ENCODE measurements around the gene TMEM86A. TPM values are rescaled to one million over a fixed set of nuclear protein-coding genes. Genes with fewer than 3 reads are reported as not detected.

Gene TMEM86A
- total RNA-seq, 1 experiment from 2014 or later, result 5.4 TPM

GRCh38 chr11:18727479-18728236 lies 29.1 kb downstream of the TMEM86A start:
- Histone ChIP-seq H3K4me1 (peaks cover 34% of the 10 kb centered on the region), H3K27ac (no peak overlapping the region), H3K36me3 (no peaks in the 10 kb centered on the region), H3K9me3 (replicated peaks) (no peaks in the 10 kb centered on the region), H3K27me3 (no peaks in the 10 kb centered on the region), H3K4me3 (no peak overlapping the region)
- peak; percentile 74 to 90 for DNase-seq

DNA sequence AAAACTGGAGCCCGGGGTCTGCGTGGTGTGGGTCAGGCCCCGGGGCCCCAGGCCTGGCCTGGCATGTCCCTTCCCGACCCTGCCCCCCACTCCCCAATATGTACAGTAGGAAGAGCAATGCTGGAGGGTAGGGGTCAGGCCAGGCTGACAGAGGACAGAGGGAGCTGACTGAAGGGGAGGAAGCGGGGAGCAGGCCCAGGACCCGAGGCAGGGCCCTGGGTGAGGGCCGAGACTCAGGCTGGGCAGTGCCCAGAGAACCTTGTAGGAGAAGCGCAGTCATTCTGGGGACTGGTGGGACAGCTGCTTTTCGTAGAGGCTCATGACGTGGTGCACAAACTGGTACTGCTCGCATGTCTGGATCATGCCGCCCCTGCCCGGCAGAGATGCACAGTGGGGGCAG lies 30.1 kb downstream of the TMEM86A start:
- Histone ChIP-seq H3K27ac (no peak overlapping the region), H3K27me3 (no peaks in the 10 kb centered on the region; the same call in 1 of the 2 replicates), H3K36me3 (no peaks in the 10 kb centered on the region), H3K4me3 (no peak overlapping the region), H3K4me1 (peaks cover 26% of the 10 kb centered on the region), H3K9me3 (replicated peaks) (no peaks in the 10 kb centered on the region)
- no peak for DNase-seq

- Histone ChIP-seq H3K9me3 (replicated peaks) (no peaks in the 10 kb centered on the region), H3K36me3 (no peaks in the 10 kb centered on the region), H3K27ac (no peak overlapping the region), H3K27me3 (no peaks in the 10 kb centered on the region; the same call in 1 of the 2 replicates), H3K4me1 (peaks cover 24% of the 10 kb centered on the region), H3K4me3 (no peak overlapping the region)
- no peak for DNase-seq
Measured at GRCh38 chr11:18729426-18729825, 30.8 kb downstream of the TMEM86A start.

DNA sequence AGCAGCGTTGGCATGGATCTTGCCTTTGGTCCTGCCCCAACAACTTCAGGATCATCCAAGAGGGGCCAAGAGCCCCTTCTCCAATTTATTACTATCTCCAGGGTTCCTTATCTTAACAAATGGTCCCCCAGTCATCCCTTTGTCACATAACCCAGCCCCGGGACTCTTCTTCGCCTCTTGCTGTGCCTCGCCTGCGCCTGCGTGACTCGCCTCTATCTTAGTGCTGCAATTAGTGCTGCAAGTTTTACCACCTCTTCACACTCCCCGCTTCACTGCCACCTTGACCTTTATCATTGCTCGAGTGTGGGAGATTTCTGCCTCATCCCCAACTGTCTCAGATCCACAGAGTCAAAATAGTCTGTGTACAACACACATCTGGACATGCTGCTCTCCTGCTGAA lies 31.4 kb downstream of the TMEM86A start:
- Histone ChIP-seq H3K9me3 (replicated peaks) (no peaks in the 10 kb centered on the region), H3K4me3 (no peak overlapping the region), H3K36me3 (no peaks in the 10 kb centered on the region), H3K27ac (no peak overlapping the region), H3K27me3 (no peaks in the 10 kb centered on the region; the same call in 1 of the 2 replicates), H3K4me1 (peaks cover 24% of the 10 kb centered on the region)
- DNase-seq, result no peak

DNA sequence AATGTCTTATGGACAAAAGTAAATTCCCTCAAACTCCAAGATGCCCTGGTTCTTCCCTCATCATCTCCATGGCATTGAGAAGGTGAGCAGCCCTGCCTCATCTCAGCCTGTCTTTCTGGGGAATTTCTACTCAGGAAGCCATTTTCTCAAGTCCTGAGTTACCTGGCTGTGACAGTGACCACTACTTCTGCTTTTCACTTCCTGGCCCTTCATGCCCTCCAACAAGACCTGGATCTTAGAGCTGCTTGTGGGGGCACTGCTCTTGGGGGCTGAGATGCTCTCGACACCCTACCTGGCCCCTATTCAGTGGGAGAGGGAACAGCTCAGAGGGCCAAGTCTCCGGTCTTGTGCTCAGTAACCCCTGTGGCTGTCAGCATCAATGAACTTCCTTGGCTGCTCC lies 32.9 kb downstream of the TMEM86A start:
- Histone ChIP-seq H3K9me3 (replicated peaks) (no peaks in the 10 kb centered on the region), H3K4me1 (peaks cover 15% of the 10 kb centered on the region), H3K36me3 (no peaks in the 10 kb centered on the region), H3K4me3 (no peak overlapping the region), H3K27me3 (no peaks in the 10 kb centered on the region; the same call in 1 of the 2 replicates), H3K27ac (no peak overlapping the region)
- no peak for DNase-seq

- Histone ChIP-seq H3K4me1 (peaks cover 8% of the 10 kb centered on the region), H3K27ac (no peak overlapping the region), H3K4me3 (no peak overlapping the region), H3K36me3 (no peaks in the 10 kb centered on the region), H3K27me3 (no peaks in the 10 kb centered on the region; the same call in 1 of the 2 replicates), H3K9me3 (replicated peaks) (no peaks in the 10 kb centered on the region)
- peak; percentile 39 to 83 for DNase-seq
Measured at GRCh38 chr11:18731949-18732821, 33.6 kb downstream of the TMEM86A start.

DNA sequence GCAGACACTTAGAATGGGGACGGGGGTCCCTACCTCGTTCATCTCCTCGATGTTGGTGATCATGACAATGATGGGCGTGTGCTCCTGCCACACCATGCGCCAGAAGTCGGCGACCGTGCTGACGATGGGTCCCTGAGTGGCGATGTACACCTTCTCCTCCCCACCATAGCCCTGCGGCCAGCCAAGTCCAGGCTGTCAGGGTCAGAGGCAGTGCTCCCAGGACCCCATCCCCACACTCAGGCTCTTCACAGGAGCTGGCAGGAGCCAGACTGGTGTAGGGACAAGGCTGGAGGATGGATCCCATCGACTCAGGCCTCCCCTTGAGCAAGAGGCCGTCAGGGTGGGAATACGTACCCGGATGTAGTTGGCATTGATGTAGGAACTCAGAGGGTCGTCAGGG lies 34.6 kb downstream of the TMEM86A start:
- no peaks in the 10 kb centered on the region for H3K36me3 ChIP-seq
- no peak overlapping the region for H3K4me3 ChIP-seq
- H3K9me3 ChIP-seq (replicated peaks), result no peaks in the 10 kb centered on the region
- DNase-seq, result no peak
- H3K27me3 ChIP-seq, result no peaks in the 10 kb centered on the region; the same call in 1 of the 2 replicates
- H3K4me1 ChIP-seq, result no peaks in the 10 kb centered on the region
- H3K27ac ChIP-seq, result no peak overlapping the region

- no peak for DNase-seq
- no peaks in the 10 kb centered on the region for H3K9me3 ChIP-seq (replicated peaks)
- H3K36me3 ChIP-seq, result no peaks in the 10 kb centered on the region
- no peak overlapping the region for H3K27ac ChIP-seq
- H3K4me3 ChIP-seq, result no peak overlapping the region
- H3K27me3 ChIP-seq, result peaks cover 3% of the 10 kb centered on the region; the same call in 1 of the 2 replicates
- no peaks in the 10 kb centered on the region for H3K4me1 ChIP-seq
Measured at GRCh38 chr11:18736590-18737148, 38.1 kb downstream of the TMEM86A start.

- DNase-seq, result no peak
Measured at GRCh38 chr11:18737642-18738041, 39.1 kb downstream of the TMEM86A start.

GRCh38 chr11:18739685-18740084 lies 41.1 kb downstream of the TMEM86A start:
- no peaks in the 10 kb centered on the region for H3K4me1 ChIP-seq
- no peaks in the 10 kb centered on the region for H3K36me3 ChIP-seq
- no peak overlapping the region for H3K27ac ChIP-seq
- peaks cover 17% of the 10 kb centered on the region for H3K27me3 ChIP-seq
- H3K9me3 ChIP-seq (replicated peaks), result no peaks in the 10 kb centered on the region
- no peak for DNase-seq
- no peak overlapping the region for H3K4me3 ChIP-seq

More at GRCh38 chr11:18737642-18738041, 39.1 kb downstream of the TMEM86A start:
- H3K36me3 ChIP-seq, result no peaks in the 10 kb centered on the region
- H3K27me3 ChIP-seq, result peaks cover 6% of the 10 kb centered on the region; the same call in 1 of the 2 replicates
- no peak overlapping the region for H3K4me3 ChIP-seq
- no peaks in the 10 kb centered on the region for H3K4me1 ChIP-seq
- H3K9me3 ChIP-seq (replicated peaks), result no peaks in the 10 kb centered on the region
- no peak overlapping the region for H3K27ac ChIP-seq

DNA sequence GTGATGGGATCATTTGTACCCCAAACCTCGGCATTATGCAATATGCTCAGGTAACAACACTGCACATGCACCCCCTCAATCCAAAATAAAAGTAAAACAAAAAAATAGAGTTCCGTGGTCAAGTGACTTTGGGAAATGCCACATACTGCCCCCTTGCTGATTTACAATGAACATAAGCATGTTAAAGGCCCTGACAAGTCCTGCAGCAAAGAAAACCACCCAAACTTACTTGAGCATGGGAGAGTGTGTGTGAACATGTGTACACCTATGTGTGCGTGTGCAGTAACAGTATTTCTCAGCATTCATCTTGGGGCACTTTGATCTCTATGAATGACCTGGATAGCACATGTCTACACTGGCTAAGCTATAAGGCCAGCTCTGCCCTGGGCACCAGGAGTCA lies 43.2 kb downstream of the TMEM86A start:
- H3K9me3 ChIP-seq (replicated peaks), result no peaks in the 10 kb centered on the region
- peaks cover 25% of the 10 kb centered on the region for H3K27me3 ChIP-seq
- no peaks in the 10 kb centered on the region for H3K4me1 ChIP-seq
- H3K4me3 ChIP-seq, result no peak overlapping the region
- no peak overlapping the region for H3K27ac ChIP-seq
- H3K36me3 ChIP-seq, result no peaks in the 10 kb centered on the region
- no peak for DNase-seq

DNA sequence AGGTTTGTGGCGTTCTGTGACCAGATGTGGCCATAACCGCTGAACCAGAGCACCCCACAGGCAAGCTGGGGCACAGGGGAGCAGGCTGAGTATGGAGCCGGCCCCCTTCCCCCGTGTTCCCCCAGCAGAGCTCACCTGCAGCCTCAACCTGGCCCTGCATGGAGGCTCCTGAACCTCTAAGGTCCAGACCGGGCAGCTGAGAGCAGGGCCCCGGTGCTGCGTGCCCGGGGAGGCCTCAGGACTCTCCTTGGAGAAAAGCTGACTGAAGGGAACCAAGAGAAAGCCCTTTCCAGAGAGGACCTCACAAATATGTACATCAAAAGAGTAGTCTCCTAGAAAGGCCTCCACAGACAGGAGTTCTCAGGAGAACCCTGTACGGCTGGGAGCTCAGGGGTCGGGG lies 44.8 kb downstream of the TMEM86A start:
- no peaks in the 10 kb centered on the region for H3K36me3 ChIP-seq
- no peak overlapping the region for H3K4me3 ChIP-seq
- no peak for DNase-seq
- no peak overlapping the region for H3K27ac ChIP-seq
- H3K9me3 ChIP-seq (replicated peaks), result no peaks in the 10 kb centered on the region
- H3K4me1 ChIP-seq, result no peaks in the 10 kb centered on the region
- peaks cover 25% of the 10 kb centered on the region for H3K27me3 ChIP-seq

DNA sequence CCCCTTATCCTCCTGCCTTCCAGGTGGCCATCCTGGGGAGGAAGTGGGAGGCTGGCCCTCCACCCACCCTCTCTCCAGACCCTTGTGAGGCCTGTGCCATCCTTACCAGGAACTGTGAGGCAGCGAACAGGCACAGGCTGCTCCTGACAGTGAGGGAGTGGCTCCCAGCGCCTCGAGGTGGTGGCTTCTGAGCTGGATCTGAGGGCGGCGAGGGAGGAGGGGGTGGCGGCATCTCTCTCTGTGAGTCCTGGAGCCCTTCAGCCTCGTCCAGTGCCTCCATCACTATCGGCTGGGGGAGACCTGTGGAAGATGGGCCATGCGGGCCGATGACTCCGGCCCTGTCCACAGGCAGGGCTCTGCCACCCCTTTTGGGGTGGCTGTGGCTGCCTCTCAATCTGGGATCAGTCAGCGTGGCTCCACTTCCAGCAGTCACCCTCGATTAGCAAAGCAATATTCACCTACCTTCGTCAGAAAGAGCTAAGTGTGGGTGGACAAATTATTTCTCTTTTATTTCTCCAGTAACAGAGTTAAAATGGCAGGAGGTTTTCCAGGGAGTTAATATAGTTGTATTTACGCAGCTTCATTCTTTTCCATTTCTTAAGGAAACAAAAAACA lies 45.4 kb downstream of the TMEM86A start:
- Histone ChIP-seq H3K27ac (no peak overlapping the region), H3K4me1 (no peaks in the 10 kb centered on the region), H3K36me3 (no peaks in the 10 kb centered on the region), H3K4me3 (no peak overlapping the region), H3K27me3 (peaks cover 25% of the 10 kb centered on the region), H3K9me3 (replicated peaks) (no peaks in the 10 kb centered on the region)
- DNase-seq, result no peak

GRCh38 chr11:18745251-18745650 lies 46.7 kb downstream of the TMEM86A start:
- H3K27ac ChIP-seq, result no peak overlapping the region
- H3K4me1 ChIP-seq, result no peaks in the 10 kb centered on the region
- no peaks in the 10 kb centered on the region for H3K9me3 ChIP-seq (replicated peaks)

More at GRCh38 chr11:18745251-18745650, 46.7 kb downstream of the TMEM86A start:
- H3K27me3 ChIP-seq, result peaks cover 25% of the 10 kb centered on the region
- H3K36me3 ChIP-seq, result no peaks in the 10 kb centered on the region
- no peak for DNase-seq
- H3K4me3 ChIP-seq, result no peak overlapping the region
